Uterus (tissue), 2 donors: ENCODE measurements around the gene TNPO2.

Experiments used
- POLR2A ChIP-seq, 2 donors: fragments of 450-650 bp; IDR thresholded peaks; one replicate each; pipeline ENCODE4 v1.6.1; 2016; ENCODE audit warnings: antibody characterized with exemption in 2 of 2, mild to moderate bottlenecking in 1 of 2, moderate library complexity in 1 of 2
- TF ChIP-seq, protein P1 (sequence below), 4 experiments: fragments of 200-600 bp in 2 of 4; fragments of 450-650 bp in 2 of 4; sonication (generic) in 2 of 4; IDR thresholded peaks; one replicate each; pipeline ENCODE4 v1.5.1; 2016 to 2019; ENCODE audit warnings: antibody characterized with exemption in 4 of 4, mild to moderate bottlenecking in 2 of 4, moderate library complexity in 1 of 4

- TF ChIP-seq, protein P1, sequence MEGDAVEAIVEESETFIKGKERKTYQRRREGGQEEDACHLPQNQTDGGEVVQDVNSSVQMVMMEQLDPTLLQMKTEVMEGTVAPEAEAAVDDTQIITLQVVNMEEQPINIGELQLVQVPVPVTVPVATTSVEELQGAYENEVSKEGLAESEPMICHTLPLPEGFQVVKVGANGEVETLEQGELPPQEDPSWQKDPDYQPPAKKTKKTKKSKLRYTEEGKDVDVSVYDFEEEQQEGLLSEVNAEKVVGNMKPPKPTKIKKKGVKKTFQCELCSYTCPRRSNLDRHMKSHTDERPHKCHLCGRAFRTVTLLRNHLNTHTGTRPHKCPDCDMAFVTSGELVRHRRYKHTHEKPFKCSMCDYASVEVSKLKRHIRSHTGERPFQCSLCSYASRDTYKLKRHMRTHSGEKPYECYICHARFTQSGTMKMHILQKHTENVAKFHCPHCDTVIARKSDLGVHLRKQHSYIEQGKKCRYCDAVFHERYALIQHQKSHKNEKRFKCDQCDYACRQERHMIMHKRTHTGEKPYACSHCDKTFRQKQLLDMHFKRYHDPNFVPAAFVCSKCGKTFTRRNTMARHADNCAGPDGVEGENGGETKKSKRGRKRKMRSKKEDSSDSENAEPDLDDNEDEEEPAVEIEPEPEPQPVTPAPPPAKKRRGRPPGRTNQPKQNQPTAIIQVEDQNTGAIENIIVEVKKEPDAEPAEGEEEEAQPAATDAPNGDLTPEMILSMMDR (IDR thresholded peaks at IDR 0.05): no peak
- TF ChIP-seq POLR2A (IDR thresholded peaks at IDR 0.05): no peak
Measured at GRCh38 chr19:12715929-12716328, 7.8 kb downstream of the TNPO2 start.
